ENCODE results near the gene CIROP.

CIROP gene

GRCh38 chr14:23051141-23052057, 53.4 kb downstream of the CIROP start:
- no peak for DNase-seq (ENCODE audit: low read depth in 2 of 2)

Measured in stimulated activated CD4-positive, alpha-beta T cell treated with anti-CD3 and anti-CD28 coated beads, Interleukin-4, amount 100 ng/mL, for 48 hours (primary cell).